Raji (cell line): ENCODE measurements around the gene COG5.

Experiments used
- POLR2A ChIP-seq: IDR thresholded peaks from 2 replicates; pipeline ENCODE4 v1.6.1; 2011; ENCODE audit warnings: low read depth, low read length, control low read depth; ENCODE audit not compliant: insufficient read depth

The COG5 gene

DNA sequence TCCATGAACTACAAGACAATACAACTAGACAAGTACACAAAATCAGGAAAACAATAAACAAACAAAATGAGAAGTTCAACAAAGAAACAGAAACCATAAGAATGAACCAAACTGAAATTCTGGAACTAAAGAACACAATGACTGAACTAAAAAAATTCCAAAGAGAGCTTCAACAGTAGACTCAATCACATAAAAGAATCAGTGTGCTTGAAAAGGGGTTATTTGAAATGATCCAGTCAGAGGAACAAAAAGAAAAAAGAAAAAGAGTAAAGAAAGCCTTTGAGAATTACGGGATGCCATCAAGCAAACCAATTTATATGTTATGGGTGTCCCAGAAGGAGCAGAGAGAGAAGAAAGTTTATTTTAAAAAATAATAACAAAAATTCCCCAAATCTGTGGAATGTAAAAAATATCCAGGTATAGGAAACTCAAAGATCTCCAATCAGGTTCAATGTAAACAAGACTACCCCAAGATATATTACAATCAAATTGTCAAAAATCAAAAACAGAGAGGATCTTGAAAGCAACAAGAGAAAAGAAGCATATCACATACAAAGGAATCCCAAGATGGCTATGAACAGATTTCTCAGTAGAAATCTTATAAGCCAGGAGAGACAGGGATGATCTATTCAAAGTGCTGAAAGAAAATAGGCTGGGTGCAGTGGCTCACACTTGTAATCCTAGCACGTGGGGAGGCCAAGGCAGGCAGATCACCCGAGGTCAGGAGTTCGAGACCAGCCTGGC is 18.7 kb downstream of the COG5 start:
- TF ChIP-seq POLR2A: no peak

- no peak for TF ChIP-seq POLR2A
Observed at GRCh38 chr7:107543338-107543993, 20.3 kb downstream of the COG5 start.

GRCh38 chr7:107538001-107538400 is 25.7 kb downstream of the COG5 start:
- no peak for TF ChIP-seq POLR2A

DNA sequence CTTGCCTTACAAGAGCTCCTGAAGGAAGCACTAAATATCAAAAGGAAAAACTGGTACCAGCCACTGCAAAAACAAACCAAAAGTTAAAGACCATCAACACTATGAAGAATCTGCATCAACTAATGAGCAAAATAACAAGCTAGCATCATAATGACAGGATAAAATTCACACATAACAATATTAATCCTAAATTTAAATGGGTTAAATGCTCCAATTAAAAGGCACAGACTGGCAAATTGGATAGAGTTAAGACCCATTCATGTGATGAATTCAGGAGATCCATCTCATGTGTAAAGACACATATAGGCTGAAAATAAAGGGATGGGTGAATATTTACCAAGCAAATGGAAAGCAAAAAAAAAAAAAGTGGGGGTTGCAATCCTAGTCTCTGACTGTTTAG is 29.6 kb downstream of the COG5 start:
- no peak for TF ChIP-seq POLR2A

- no peak for TF ChIP-seq POLR2A
Observed at GRCh38 chr7:107530751-107531150, 33.0 kb downstream of the COG5 start.

- no peak for TF ChIP-seq POLR2A
Observed at GRCh38 chr7:107528461-107528860, 35.3 kb downstream of the COG5 start.

- no peak for TF ChIP-seq POLR2A
Observed at GRCh38 chr7:107527196-107527595, 36.5 kb downstream of the COG5 start.

- TF ChIP-seq POLR2A: no peak
Observed at GRCh38 chr7:107526672-107527071, 37.0 kb downstream of the COG5 start.

DNA sequence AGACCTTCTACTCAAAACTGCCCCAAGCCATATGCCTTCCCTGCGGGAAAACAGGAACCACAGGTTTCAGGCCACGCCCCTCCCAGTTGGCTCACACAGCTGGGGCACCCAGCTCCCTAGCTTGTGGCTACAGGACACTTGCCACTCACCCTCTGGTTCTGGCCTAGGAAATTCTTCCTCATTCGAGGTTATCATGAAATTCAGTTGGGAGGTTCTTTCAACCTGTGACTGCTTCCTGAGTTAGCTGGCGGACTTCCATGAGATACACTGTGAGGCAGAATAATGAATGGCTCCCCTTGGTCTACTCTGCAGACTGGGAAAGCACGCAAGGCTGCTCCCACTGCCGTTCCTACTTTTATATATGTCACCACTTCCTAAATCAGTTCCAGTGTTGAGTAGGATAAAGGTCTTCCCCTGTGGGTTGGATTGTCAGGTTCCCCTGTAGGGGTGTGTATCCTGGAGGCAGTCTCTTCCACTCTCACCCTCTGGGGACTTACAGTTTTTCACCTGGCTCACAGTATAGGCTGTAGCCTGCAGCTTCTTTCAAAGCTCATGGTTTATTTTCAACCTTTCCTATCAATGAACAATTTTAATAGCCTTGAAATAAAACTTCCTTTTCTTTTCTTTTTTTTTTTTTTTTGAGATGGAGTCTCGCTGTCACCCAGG is 56.9 kb downstream of the COG5 start:
- no peak for TF ChIP-seq POLR2A

- no peak for TF ChIP-seq POLR2A
Observed at GRCh38 chr7:107505997-107506673, 57.6 kb downstream of the COG5 start.

DNA sequence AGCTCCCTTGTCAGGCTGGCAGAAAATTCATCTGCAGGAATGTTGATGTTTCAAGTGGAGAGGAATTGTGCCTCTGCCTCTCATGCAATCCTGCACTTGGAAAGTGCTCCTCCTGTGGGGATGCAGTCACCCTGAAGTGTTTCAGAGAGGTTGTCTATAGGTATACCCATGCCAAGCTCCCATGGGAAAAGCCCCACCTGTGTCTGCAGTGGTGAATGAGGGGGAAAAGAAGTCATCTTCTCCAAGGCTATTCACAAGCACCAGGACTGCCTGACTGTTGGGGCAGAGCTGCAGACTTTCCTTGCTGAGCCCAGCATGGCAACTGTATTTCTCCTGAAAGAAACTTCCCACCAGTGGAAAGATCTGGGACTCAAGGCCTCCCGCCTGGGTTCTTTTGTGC is 58.4 kb downstream of the COG5 start:
- no peak for TF ChIP-seq POLR2A

DNA sequence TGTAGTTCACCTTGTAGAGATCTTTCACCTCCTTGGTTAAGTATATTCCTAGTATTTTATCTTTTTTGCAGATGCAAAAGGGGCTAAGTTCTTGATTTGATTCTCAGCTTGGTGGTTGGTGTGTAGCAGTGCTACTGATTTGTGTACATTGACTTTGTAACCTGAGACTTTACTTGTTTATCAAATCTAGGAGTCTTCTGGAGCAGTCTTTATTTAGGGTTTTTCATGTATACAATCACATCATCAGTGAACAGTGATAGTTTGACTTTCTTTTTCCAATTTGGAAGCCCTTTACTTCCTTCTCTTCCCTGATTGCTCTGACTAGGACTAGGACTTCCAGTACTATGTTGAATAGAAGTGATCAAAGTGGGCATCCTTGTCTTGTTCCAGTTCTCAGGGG is 60.0 kb downstream of the COG5 start:
- TF ChIP-seq POLR2A: no peak

GRCh38 chr7:107502797-107503196 is 60.9 kb downstream of the COG5 start:
- no peak for TF ChIP-seq POLR2A

- TF ChIP-seq POLR2A: no peak
Observed at GRCh38 chr7:107502154-107502553, 61.6 kb downstream of the COG5 start.

DNA sequence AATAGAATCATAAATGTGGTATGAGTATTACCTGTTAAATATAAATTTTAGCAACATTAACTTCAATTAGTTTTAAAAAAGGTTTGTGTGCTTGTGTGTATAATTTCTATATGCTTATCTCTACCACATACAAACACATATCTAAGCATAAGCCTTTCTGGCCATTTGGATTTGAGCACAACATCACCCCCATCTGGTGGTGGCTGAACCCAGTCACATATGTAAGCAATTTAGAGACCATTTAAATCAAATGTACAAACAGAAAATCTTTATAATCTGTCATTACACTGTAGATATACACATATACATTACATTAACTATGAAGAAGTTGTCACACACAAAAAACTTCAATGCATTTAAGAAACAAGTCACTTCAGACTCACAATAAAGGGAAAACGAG is 62.1 kb downstream of the COG5 start:
- TF ChIP-seq POLR2A: no peak

DNA sequence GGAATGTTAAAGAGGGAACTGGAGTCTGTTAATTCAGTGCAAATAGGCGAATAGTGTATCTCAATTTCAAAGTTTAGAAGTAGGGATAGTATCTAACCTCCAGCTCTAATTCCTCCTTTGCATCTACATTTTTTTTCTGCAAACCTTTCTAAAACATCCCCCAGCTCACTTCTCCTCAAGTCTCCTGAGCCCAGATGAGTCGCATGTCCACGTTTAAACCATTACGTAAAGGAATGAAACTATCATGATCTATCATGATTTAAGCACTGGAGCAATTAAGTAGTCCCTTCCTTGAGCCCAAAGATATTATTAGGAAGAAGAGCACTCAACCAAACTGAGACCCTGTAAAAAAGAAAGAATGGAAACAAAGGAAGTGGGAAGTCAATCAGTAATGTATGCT is 64.0 kb downstream of the COG5 start:
- TF ChIP-seq POLR2A: no peak

- TF ChIP-seq POLR2A: no peak
Observed at GRCh38 chr7:107495516-107495915, 68.2 kb downstream of the COG5 start.
